Activated T-cell treated with anti-CD3 and anti-CD28 coated beads, Interleukin-2, amount 50 U/mL, for 4 hours (primary cell): ENCODE results near the gene AMPD1. TPM values are rescaled to one million over a fixed set of nuclear protein-coding genes. Genes with fewer than 3 reads are reported as not detected.

Source experiments
- ATAC-seq, 2 donors: fragments of 200-7000 bp; cut with Tn5 transposase; one replicate each; pipeline ENCODE4 v1.10.0; 2021
- DNase-seq: peaks from one replicate; pipeline ENCODE4 v3.0.0-alpha.2; 2020
- H3K27me3 Mint-ChIP-seq: one replicate; pipeline ENCODE4 v1.8.0; 2021; ENCODE audit warnings: low read depth, mixed read lengths
- H3K36me3 Mint-ChIP-seq: one replicate; pipeline ENCODE4 v1.8.0; 2022; ENCODE audit warnings: mixed read lengths; ENCODE audit not compliant: insufficient read depth
- H3K4me1 Mint-ChIP-seq: one replicate; pipeline ENCODE4 v1.8.0; 2021; ENCODE audit warnings: low read depth, mixed read lengths
- H3K4me3 Mint-ChIP-seq: one replicate; pipeline ENCODE4 v1.8.0; 2021; ENCODE audit warnings: mild to moderate bottlenecking, moderate library complexity, mixed read lengths
- H3K9me3 Mint-ChIP-seq: one replicate; pipeline ENCODE4 v1.8.0; 2021; ENCODE audit warnings: mixed read lengths
- total RNA-seq, 3 donors: library from RNA; stranded (reverse); gene quantifications; one replicate each; pipeline ENCODE4 v1.2.1, GENCODE V29; 2021

AMPD1 gene
- not detected for total RNA-seq

DNA sequence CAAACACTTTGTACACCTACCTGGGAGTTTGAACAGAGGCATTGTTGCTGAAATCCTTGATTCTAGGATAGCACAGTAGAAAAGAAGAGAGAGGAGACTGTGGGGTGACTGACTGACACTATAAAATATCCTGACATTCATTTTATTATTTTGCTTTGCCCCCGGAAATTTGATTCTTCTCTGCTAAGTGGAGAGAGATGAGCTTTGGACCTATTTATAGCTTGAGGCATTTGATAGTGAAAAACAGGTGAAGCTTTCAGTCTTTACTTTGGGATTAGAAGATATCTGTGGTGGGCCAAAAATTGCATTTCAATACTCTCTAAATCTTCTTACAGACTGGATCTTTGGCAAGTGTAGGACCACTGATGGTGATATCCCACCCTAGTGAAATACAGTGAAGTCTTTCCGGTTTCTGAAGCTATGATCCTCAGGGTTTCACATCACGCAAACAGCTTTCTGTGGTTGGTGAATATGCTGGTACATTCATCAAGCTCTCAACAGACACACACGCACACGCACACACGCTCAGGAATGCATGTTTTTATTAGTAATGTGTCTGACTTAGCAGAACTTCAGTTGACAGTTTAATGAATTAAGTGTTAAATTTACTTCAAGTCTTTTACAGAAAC, at the start of gene AMPD1:
Gene AMPD1, minus strand, starts transcription at position 117 of the 629 bp plus-strand sequence. Its CDS starts 75 bp downstream, at position 42.
- no peaks in the 10 kb centered on the region for H3K36me3 Mint-ChIP-seq
- no peak for ATAC-seq
- H3K27me3 Mint-ChIP-seq: peaks cover 14% of the 10 kb centered on the region

DNA sequence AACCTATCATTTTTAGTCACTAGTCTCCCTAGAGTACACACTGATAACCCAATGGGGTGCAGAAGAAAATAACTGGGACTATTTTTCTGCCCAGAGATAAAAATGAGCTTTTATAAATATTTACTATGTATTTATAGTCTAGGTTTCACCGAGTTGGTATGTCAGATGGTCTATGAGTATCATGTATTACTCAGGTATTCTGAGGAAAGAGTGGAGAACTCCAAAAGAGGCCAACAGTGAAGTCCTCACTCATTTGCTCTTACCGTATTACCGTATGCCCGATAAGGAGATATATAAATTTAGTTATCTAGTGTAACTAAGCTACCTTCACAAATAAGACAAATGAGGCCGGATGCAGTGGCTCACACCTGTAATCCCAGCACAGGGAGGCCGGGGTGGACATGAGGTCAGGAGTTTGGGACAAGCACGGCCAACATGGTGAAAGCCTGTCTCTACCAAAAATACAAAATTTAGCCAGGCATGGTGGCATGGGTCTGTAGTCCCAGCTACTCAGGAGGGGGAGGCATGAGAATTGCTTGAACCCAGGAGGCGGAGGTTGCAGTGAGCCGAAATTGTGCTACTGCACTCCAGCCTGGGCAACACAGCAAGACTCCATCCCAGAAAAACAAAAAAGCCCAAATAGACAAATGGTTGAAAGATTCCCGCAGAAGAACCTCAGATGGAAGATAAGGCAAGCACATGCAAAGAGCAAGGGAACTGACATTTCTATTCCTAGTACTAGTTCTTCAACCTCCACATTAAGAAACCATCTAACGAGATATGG, 46.8 kb upstream of the AMPD1 start:
- H3K4me3 Mint-ChIP-seq: no peak overlapping the region
- no peak for DNase-seq
- no peaks in the 10 kb centered on the region for H3K9me3 Mint-ChIP-seq
- peaks cover 36% of the 10 kb centered on the region for H3K36me3 Mint-ChIP-seq
- H3K4me1 Mint-ChIP-seq: peaks cover 52% of the 10 kb centered on the region
- ATAC-seq: no peak
- H3K27me3 Mint-ChIP-seq: no peaks in the 10 kb centered on the region

More for the DNA sequence above, at the start of gene AMPD1:
- Mint-ChIP-seq H3K4me3 (no peak within 1 kb of the TSS), H3K4me1 (no peaks in the 10 kb centered on the region), H3K9me3 (no peaks in the 10 kb centered on the region)
- DNase-seq: no peak

DNA sequence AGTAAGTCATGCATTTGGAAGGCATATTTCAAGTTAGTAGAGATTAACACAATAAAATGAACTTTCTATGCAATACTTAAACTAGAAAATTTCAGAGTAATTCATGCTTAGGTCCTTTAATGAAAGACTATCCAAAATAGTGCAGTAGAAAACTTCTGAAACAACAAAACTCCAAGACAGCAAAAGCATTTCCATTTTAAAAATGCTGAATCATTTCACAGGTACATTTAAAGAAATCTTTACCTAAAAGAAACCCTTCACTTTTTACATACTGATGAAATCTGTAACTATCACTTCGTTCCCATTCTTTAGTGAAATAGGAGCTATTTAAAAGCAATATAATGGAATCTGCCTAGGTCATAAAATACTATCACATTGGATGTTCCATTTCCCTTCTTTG, 45.0 kb upstream of the AMPD1 start:
- no peaks in the 10 kb centered on the region for H3K9me3 Mint-ChIP-seq
- DNase-seq (no peak), ATAC-seq (no peak)
- H3K36me3 Mint-ChIP-seq: peaks cover 39% of the 10 kb centered on the region
- peaks cover 35% of the 10 kb centered on the region for H3K4me1 Mint-ChIP-seq
- H3K4me3 Mint-ChIP-seq: no peak overlapping the region
- H3K27me3 Mint-ChIP-seq: no peaks in the 10 kb centered on the region

DNA sequence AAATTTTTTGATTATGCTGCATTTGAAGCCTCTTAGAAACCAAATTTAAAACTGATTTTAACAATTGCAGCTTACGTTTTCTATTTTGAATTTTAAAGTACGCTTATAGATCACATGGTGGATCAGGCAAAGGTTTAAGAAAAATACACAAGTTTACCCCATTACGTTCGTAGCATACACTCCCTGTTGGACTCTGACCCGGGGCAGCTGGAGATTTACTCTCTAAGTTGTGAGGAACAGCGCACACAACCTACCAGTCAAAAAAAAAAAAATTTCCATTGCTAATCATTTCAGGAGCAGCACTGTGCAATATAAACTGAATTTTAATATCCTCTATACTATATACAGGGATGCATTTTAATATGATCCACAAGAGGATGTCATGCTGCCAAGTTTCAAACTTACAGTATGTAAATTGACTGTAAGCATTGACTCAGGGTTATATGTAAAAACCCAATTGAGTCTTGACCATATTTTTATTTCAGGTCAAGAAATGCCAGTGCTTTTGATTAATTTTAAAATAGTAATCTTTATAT, 42.0 kb upstream of the AMPD1 start:
- Mint-ChIP-seq H3K4me1 (peaks cover 13% of the 10 kb centered on the region), H3K9me3 (no peaks in the 10 kb centered on the region), H3K4me3 (no peak overlapping the region), H3K36me3 (peaks cover 47% of the 10 kb centered on the region), H3K27me3 (no peaks in the 10 kb centered on the region)
- no peak for ATAC-seq
- DNase-seq: no peak

DNA sequence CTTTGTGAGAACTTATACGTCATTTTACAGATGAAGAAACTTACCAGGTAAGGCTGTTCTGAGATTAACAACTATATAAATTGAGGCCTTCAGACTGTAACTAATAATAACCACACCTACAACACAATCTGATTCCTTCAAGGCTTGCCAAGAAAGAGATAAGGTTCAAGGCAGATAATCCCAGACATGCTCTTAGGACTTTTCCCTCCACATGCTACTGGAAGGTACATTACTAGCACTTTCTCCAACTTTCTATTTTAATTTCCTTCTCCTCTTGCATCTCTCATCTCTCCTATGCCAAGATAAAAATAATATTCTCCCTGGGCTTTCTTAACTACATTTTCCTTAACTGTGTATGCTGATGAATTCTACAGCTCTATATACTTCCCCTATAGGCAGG, 40.1 kb upstream of the AMPD1 start:
- H3K36me3 Mint-ChIP-seq: peaks cover 53% of the 10 kb centered on the region
- H3K4me1 Mint-ChIP-seq: peaks cover 1% of the 10 kb centered on the region
- DNase-seq: no peak
- ATAC-seq: no peak
- no peaks in the 10 kb centered on the region for H3K9me3 Mint-ChIP-seq
- no peaks in the 10 kb centered on the region for H3K27me3 Mint-ChIP-seq
- no peak overlapping the region for H3K4me3 Mint-ChIP-seq

DNA sequence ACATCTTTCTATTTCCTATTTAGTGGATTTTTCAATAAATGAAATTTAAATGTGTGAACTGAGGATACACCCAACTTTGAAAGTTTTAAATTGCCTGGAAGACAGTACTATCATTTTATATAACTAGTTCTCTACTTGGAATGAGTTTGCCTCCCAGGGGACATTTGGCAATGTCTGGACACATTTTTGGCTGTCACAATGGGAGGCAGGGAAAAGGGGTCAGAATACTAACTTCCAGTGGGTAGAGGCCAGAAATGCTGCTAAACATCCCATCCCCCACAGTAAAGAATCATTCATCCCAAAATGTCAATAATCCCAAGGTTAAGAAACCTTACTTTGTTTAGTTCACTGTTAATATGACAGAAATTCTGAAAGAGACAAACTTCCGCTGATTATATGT, 34.4 kb upstream of the AMPD1 start:
- DNase-seq (no peak), ATAC-seq (no peak)
- no peak overlapping the region for H3K4me3 Mint-ChIP-seq
- no peaks in the 10 kb centered on the region for H3K9me3 Mint-ChIP-seq
- no peaks in the 10 kb centered on the region for H3K4me1 Mint-ChIP-seq
- H3K36me3 Mint-ChIP-seq: peaks cover 64% of the 10 kb centered on the region
- H3K27me3 Mint-ChIP-seq: no peaks in the 10 kb centered on the region

DNA sequence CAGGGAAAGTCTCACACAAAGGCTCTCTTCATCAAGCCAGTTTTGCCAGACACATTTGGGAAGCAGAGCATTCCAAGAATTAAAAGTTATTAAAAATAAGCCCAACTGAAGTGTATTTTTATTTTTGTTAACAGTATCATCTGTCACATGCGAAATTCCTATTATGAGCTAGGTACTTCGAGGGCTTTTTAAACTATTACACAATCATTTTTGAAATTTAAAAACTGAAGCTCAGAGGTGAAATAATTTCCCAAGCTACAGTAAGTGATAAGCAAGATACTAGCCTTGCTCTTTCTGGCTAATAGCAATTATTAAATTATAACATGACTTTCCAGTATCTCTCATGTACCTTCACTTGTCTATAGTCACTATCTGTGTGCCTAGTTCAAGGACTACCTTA, 33.2 kb upstream of the AMPD1 start:
- DNase-seq: no peak
- no peak for ATAC-seq
- no peak overlapping the region for H3K4me3 Mint-ChIP-seq
- peaks cover 63% of the 10 kb centered on the region for H3K36me3 Mint-ChIP-seq
- H3K27me3 Mint-ChIP-seq: no peaks in the 10 kb centered on the region
- H3K4me1 Mint-ChIP-seq: no peaks in the 10 kb centered on the region
- H3K9me3 Mint-ChIP-seq: no peaks in the 10 kb centered on the region

DNA sequence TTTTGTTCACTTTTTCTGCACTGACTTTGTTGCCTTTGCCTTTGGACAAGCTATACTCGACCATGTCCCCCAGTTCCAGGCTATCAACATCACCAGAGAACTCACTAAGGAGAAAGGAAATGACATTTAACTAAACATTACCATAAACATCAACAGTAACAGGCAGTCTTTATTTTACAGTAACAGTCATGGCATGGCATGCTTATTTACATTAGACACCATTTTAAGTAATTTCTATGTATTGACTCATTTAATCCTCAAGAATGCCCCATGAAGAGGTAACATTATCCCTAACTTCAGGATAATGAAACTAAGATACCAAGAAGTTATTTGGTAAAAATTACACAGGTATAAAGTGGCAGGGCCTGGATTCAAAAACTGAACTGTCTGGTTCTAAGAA, 29.9 kb upstream of the AMPD1 start:
- DNase-seq (no peak), ATAC-seq (no peak)
- Mint-ChIP-seq H3K4me1 (no peaks in the 10 kb centered on the region), H3K9me3 (no peaks in the 10 kb centered on the region), H3K36me3 (peaks cover 67% of the 10 kb centered on the region), H3K27me3 (no peaks in the 10 kb centered on the region), H3K4me3 (no peak overlapping the region)

DNA sequence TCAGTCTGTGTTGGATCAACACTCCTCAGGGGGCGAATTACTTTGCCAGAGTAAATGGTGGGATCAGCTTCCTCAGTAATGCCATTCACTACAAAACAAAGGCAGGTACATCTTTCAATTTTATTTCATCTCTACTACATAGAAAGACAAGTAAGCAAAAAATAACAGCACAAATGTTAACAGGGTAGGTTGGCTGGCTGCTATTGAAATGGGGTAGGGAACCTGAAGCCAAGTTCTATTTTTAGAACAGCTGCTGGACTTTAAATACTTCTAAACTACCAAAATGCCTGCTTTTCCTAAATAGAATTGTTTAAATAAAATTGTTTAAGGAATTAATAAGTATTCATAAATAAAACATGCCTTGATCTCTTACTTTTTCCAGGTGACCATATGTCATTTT, 28.6 kb upstream of the AMPD1 start:
- Mint-ChIP-seq H3K9me3 (no peaks in the 10 kb centered on the region), H3K4me1 (peaks cover 5% of the 10 kb centered on the region), H3K4me3 (no peak overlapping the region), H3K36me3 (peaks cover 70% of the 10 kb centered on the region), H3K27me3 (no peaks in the 10 kb centered on the region)
- DNase-seq (no peak), ATAC-seq (no peak)

DNA sequence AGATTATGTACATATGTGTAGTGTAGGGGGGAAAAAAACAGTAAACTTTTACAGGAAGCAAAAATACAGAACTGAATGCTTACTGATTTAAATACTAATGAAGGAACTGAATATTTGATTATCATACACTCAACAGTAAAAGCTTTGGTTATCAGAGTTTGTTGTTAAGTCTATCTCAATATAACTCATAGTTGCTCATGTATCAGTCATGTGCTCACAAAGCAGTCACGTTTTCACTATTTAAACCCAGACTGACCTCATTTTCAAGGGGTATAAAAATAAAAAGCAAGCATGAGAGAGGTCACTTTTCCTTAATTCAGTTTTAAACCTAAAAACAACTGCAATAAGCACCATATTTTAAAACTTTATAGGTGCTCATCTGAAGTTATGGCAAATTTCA, 28.1 kb upstream of the AMPD1 start:
- H3K4me1 Mint-ChIP-seq: peaks cover 8% of the 10 kb centered on the region
- H3K4me3 Mint-ChIP-seq: no peak overlapping the region
- H3K9me3 Mint-ChIP-seq: no peaks in the 10 kb centered on the region
- H3K36me3 Mint-ChIP-seq: peaks cover 72% of the 10 kb centered on the region
- peak in 1 of 2 donors; percentile 38 for ATAC-seq
- H3K27me3 Mint-ChIP-seq: no peaks in the 10 kb centered on the region
- DNase-seq: no peak

DNA sequence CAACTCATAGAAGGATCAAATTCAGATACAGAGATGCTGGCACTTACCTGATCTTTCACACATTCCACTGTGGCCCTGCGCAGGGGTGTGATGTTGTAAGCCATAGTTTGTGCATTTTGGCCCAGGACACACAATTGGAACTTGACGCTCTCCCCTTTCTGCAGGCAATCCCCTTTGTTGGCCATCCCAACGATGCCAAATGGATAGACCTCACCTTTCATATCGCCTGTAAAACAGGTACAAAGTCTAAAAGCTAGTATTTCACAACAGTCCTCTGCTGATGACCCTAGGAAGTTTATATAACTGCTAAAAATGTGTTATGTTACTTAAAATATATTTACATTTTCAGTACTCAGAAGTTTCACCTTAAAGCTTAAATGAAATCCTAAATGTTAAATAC, 25.1 kb upstream of the AMPD1 start:
- H3K27me3 Mint-ChIP-seq: no peaks in the 10 kb centered on the region
- H3K9me3 Mint-ChIP-seq: no peaks in the 10 kb centered on the region
- H3K4me3 Mint-ChIP-seq: no peak overlapping the region
- peaks cover 19% of the 10 kb centered on the region for H3K4me1 Mint-ChIP-seq
- H3K36me3 Mint-ChIP-seq: peaks cover 63% of the 10 kb centered on the region
- DNase-seq: no peak
- ATAC-seq: no peak

DNA sequence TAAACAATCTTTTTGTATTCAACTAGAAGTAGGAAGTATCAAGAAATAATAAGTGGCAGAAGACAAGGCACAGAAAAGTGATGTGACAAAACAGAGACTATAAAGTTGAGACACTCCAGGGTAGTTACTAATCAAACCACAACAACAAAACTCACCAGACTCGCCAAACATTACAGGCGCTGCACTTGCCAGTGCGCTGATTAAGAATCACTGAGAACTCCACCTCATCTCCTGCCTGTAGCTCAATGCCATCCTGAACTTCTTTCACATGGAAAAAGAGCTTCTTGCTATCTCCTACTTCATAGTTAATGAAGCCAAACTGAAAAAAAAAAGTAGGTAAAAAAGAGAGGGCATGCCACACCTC, 24.1 kb upstream of the AMPD1 start:
- H3K9me3 Mint-ChIP-seq: no peaks in the 10 kb centered on the region
- no peak overlapping the region for H3K4me3 Mint-ChIP-seq
- no peak for DNase-seq
- ATAC-seq: no peak
- H3K36me3 Mint-ChIP-seq: peaks cover 55% of the 10 kb centered on the region
- no peaks in the 10 kb centered on the region for H3K27me3 Mint-ChIP-seq
- H3K4me1 Mint-ChIP-seq: peaks cover 19% of the 10 kb centered on the region

DNA sequence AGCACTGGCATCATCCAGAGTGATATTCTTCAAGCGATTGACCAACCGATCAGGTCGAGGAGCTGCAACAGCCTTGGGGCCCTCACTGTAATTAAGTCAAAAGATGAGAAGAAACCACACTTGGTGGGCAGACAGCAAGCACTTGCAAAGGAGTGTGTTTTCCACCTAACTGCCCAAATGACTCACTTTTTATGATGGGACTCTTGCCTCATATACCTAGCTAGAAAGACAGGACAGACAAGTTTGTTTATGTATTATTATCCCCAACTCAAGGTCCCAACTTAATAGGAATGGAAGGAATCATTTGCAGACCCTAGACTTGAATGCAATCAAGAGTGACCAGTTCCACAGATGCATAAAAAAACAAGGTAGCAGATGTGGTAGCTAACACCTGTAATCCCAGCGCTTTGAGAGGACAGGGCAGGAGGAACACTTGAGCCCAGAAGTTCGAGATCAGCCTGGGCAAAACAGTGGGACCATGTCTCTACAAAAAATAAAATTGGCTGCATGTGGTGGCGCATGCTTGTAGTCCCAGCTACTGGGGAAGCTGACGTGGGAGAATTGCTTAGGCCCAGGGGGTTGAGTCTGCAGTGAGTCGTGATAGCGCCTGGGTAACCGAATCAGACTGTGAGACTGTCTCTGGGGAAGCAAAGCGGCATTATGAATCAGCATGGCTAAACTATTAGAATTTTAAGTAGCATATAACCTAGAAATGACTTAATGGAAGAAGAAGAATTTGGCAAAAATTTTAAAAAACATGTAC, 23.5 kb upstream of the AMPD1 start:
- H3K36me3 Mint-ChIP-seq: peaks cover 52% of the 10 kb centered on the region
- H3K27me3 Mint-ChIP-seq: no peaks in the 10 kb centered on the region

DNA sequence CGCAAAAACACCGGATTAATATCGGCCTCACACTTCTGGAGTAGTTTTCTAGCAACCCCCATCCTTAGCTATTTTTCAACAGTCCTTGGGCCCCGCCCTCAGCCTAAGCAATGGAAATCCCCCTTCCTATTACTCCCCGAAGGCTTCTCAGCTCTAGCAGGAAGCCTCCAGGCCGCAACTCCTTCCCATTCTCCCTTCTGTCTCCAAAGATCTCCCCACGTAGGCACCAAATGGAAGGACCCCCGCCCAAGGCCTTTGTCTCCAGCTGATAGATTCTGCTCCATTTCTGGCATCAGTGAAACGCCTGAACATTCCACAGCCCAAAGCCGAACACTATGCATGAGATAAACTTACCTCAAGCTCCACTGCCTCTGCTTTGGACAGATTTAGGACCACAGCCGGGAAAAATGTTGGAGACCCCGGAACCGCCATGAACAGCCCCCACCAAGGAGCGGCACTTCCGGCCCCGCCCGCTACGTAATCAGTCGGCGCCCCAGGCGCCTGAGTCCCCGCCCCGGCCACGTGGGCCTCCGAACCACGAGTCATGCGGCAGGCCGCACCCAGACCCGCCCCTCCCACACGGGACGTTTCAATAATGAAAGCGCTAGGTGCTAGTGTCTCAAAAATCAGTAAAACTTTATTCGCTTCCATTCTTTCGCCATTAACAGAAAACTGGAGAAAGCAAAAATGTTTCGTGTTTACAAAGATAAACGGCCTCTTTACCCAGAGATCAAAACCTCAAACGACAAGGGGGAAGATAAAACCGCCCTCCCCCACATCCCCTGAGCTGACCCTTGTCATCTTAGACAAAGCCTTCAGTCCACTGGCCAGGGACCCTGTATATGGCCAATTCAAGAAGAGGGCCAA, 21.2 kb upstream of the AMPD1 start, which contains the start of gene NRAS:
Gene NRAS, minus strand, starts transcription at position 468 of the 867 bp plus-strand sequence. CDS start 611 bp downstream, outside the sequence.
- no peaks in the 10 kb centered on the region for H3K27me3 Mint-ChIP-seq
- H3K4me1 Mint-ChIP-seq: peaks cover 26% of the 10 kb centered on the region
- H3K4me3 Mint-ChIP-seq: peak within 1 kb of the TSS; percentile 96
- peak; percentile 95 for DNase-seq
- peaks cover 52% of the 10 kb centered on the region for H3K36me3 Mint-ChIP-seq
- peak; percentile 93 to 94 for ATAC-seq
- H3K9me3 Mint-ChIP-seq: no peaks in the 10 kb centered on the region

More for the DNA sequence above, 23.5 kb upstream of the AMPD1 start:
- DNase-seq (no peak), ATAC-seq (peak in 1 of 2 donors; percentile 35)
- H3K4me1 Mint-ChIP-seq: peaks cover 24% of the 10 kb centered on the region
- H3K9me3 Mint-ChIP-seq: no peaks in the 10 kb centered on the region
- no peak overlapping the region for H3K4me3 Mint-ChIP-seq
